GM23338 (cell line): ENCODE measurements around the gene MAN2A2. TPM values are rescaled to one million over a fixed set of nuclear protein-coding genes. Genes with fewer than 3 reads are reported as not detected.

Experiments used
- ATAC-seq: fragments of 200-7000 bp; cut with Tn5 transposase; 3 replicates; pipeline ENCODE4 v1.9.1; 2020
- DNase-seq: peaks from one replicate; pipeline ENCODE4 v3.0.0-alpha.2; 2015; ENCODE audit warnings: low spot score
- H2AFZ ChIP-seq: fragments of 200-600 bp; sonication (generic); 2 replicates; pipeline ENCODE4 v1.8.0; 2016; ENCODE audit warnings: antibody characterized with exemption, mild to moderate bottlenecking, moderate library complexity
- H3F3A ChIP-seq: fragments of 200-600 bp; sonication (generic); replicated peaks from 2 replicates; pipeline ENCODE4 v1.8.0; 2017; ENCODE audit warnings: antibody characterized with exemption, mixed run types, low read depth
- H3K27ac ChIP-seq: fragments of 200-600 bp; sonication (generic); 2 replicates; pipeline ENCODE4 v1.6.1; 2016; ENCODE audit warnings: low read depth
- H3K27me3 ChIP-seq: fragments of 200-600 bp; sonication (generic); 2 replicates; pipeline ENCODE4 v1.8.0; 2016; ENCODE audit warnings: mild to moderate bottlenecking, mixed run types, moderate library complexity; ENCODE audit not compliant: insufficient read depth
- H3K36me3 ChIP-seq: fragments of 200-600 bp; sonication (generic); 2 replicates; pipeline ENCODE4 v1.8.0; 2016; ENCODE audit warnings: mild to moderate bottlenecking; ENCODE audit not compliant: insufficient read depth
- H3K4me1 ChIP-seq: fragments of 200-600 bp; sonication (generic); 2 replicates; pipeline ENCODE4 v1.8.0; 2016; ENCODE audit warnings: mild to moderate bottlenecking, moderate library complexity; ENCODE audit not compliant: insufficient read depth
- H3K4me2 ChIP-seq: fragments of 200-600 bp; sonication (generic); 2 replicates; pipeline ENCODE4 v1.7.1; 2017; ENCODE audit warnings: mixed run types
- H3K4me3 ChIP-seq: fragments of 200-600 bp; sonication (generic); 2 replicates; pipeline ENCODE4 v1.6.1; 2016; ENCODE audit warnings: mixed run types
- H3K79me2 ChIP-seq: fragments of 200-600 bp; sonication (generic); replicated peaks from 2 replicates; pipeline ENCODE4 v1.8.0; 2017; ENCODE audit warnings: mild to moderate bottlenecking; ENCODE audit not compliant: insufficient read depth
- H3K9me2 ChIP-seq: fragments of 200-600 bp; sonication (generic); 2 replicates; pipeline ENCODE4 v1.8.0; 2017; ENCODE audit not compliant: insufficient read depth
- H4K20me1 ChIP-seq: fragments of 200-600 bp; sonication (generic); replicated peaks from 2 replicates; pipeline ENCODE4 v1.8.0; 2017; ENCODE audit warnings: mild to moderate bottlenecking; ENCODE audit not compliant: insufficient read depth
- H3K27ac Mint-ChIP-seq: 2 replicates; pipeline ENCODE4 v1.8.0; 2020; ENCODE audit warnings: inconsistent platforms, mild to moderate bottlenecking, moderate library complexity, mixed read lengths
- H3K27me3 Mint-ChIP-seq: 3 replicates; pipeline ENCODE4 v1.8.0; 2022; ENCODE audit warnings: low read depth, mild to moderate bottlenecking, moderate library complexity, mixed read lengths, inconsistent platforms; ENCODE audit not compliant: insufficient read depth, poor library complexity
- H3K36me3 Mint-ChIP-seq: 3 replicates; pipeline ENCODE4 v1.8.0; 2021; ENCODE audit warnings: low read depth, mild to moderate bottlenecking, inconsistent platforms, moderate library complexity, mixed read lengths
- H3K4me1 Mint-ChIP-seq: 3 replicates; pipeline ENCODE4 v1.8.0; 2020; ENCODE audit warnings: mild to moderate bottlenecking, inconsistent platforms, mixed read lengths
- H3K4me3 Mint-ChIP-seq: 3 replicates; pipeline ENCODE4 v1.8.0; 2021; ENCODE audit warnings: moderate library complexity, mild to moderate bottlenecking, inconsistent platforms, mixed read lengths
- H3K9me3 Mint-ChIP-seq: 3 replicates; pipeline ENCODE4 v1.8.0; 2020; ENCODE audit warnings: moderate library complexity, mild to moderate bottlenecking, inconsistent platforms, mixed read lengths
- CREB1 ChIP-seq: fragments of 250-450 bp; sonication (Bioruptor Pico); IDR thresholded peaks from 2 replicates; pipeline ENCODE4 v1.5.0; 2020; ENCODE audit warnings: low read depth, mild to moderate bottlenecking, moderate library complexity
- POLR2AphosphoS5 ChIP-seq: IDR thresholded peaks from 2 replicates; pipeline ENCODE4 v1.6.1; 2016; ENCODE audit warnings: antibody characterized with exemption, low read depth
- STAT1 ChIP-seq: IDR thresholded peaks from one replicate; pipeline ENCODE4 v1.6.1; 2016; ENCODE audit warnings: antibody characterized with exemption; ENCODE audit not compliant: unreplicated experiment
- ZNF114 ChIP-seq: fragments of 250-450 bp; sonication (Bioruptor Pico); IDR thresholded peaks from 2 replicates; pipeline ENCODE4 v1.5.0; 2020; ENCODE audit warnings: mild to moderate bottlenecking, moderate library complexity
- ZNF331 ChIP-seq: fragments of 250-450 bp; sonication (Bioruptor Pico); IDR thresholded peaks from 2 replicates; pipeline ENCODE4 v1.5.0; 2020; ENCODE audit warnings: low read depth, mild to moderate bottlenecking, moderate library complexity
- polyA plus RNA-seq: library from polyadenylated mRNA; unstranded; fragments of >200 nt; fragmentation: Nextera tagmentation; extraction: Ambion mirVana; gene quantifications from 2 replicates; pipeline ENCODE4 v1.2.1, GENCODE V29; 2016
- total RNA-seq: library from RNA; depleted of rRNA; stranded (reverse); fragments of >200 nt; shearing (Covaris generic); gene quantifications from 2 replicates; pipeline ENCODE4 v1.2.3, GENCODE V29; 2014
- TF ChIP-seq, protein P1 (sequence below): fragments of 250-450 bp; sonication (Bioruptor Pico); IDR thresholded peaks from 2 replicates; pipeline ENCODE4 v1.5.0; 2020; ENCODE audit warnings: mild to moderate bottlenecking, moderate library complexity
- TF ChIP-seq, protein P2 (sequence below): IDR thresholded peaks from one replicate; pipeline ENCODE4 v1.6.1; 2018; ENCODE audit warnings: antibody characterized with exemption; ENCODE audit not compliant: unreplicated experiment
- TF ChIP-seq, protein P3 (sequence below): IDR thresholded peaks from 2 replicates; pipeline ENCODE4 v1.6.1; 2016; ENCODE audit warnings: antibody characterized with exemption

MAN2A2 gene
- total and polyA plus RNA-seq, 2 experiments from 2014 or later = 8.2 to 17.1 TPM

DNA sequence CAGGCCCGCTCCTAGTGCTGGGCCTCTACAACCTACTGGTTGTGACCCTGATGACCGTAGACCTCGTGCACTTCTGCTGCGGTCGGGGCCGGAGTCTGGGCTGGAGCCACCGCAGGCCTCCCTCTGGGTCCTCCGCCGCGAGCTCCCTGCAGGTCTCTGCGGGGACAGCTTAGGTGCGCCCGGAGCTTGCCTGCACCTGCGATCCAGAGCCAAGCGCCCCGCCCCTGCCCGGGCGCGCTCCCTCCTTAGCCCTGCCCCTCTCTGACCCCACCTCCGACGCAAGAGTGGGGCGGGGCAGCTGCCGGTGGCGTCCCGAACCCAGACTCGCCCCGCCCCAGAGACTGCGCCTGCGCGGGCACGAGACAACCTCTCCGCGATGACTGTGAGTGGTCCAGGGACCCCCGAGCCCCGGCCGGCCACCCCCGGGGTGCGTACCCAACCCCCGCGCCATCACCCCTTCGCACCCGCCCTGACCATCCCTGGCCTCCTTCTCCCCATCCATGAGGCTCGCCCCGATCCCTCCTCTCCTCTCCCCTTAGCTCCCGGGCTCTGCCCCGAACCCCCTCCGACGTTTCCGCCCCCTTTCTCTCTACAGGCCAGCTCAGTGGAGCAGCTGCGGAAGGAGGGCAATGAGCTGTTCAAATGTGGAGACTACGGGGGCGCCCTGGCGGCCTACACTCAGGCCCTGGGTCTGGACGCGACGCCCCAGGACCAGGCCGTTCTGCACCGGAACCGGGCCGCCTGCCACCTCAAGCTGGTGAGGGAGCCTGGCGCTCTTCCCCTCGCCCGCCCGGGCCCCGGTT, 32.0 kb downstream of the MAN2A2 start, which contains the start of gene UNC45A:
TSS of gene UNC45A (plus strand) at position 337 of the 803 bp plus-strand sequence. CDS start at position 377, 40 bp downstream.
- H3K36me3 Mint-ChIP-seq = peaks cover 19% of the 10 kb centered on the region
- TF ChIP-seq STAT1 = no peak
- TF ChIP-seq, protein P1, sequence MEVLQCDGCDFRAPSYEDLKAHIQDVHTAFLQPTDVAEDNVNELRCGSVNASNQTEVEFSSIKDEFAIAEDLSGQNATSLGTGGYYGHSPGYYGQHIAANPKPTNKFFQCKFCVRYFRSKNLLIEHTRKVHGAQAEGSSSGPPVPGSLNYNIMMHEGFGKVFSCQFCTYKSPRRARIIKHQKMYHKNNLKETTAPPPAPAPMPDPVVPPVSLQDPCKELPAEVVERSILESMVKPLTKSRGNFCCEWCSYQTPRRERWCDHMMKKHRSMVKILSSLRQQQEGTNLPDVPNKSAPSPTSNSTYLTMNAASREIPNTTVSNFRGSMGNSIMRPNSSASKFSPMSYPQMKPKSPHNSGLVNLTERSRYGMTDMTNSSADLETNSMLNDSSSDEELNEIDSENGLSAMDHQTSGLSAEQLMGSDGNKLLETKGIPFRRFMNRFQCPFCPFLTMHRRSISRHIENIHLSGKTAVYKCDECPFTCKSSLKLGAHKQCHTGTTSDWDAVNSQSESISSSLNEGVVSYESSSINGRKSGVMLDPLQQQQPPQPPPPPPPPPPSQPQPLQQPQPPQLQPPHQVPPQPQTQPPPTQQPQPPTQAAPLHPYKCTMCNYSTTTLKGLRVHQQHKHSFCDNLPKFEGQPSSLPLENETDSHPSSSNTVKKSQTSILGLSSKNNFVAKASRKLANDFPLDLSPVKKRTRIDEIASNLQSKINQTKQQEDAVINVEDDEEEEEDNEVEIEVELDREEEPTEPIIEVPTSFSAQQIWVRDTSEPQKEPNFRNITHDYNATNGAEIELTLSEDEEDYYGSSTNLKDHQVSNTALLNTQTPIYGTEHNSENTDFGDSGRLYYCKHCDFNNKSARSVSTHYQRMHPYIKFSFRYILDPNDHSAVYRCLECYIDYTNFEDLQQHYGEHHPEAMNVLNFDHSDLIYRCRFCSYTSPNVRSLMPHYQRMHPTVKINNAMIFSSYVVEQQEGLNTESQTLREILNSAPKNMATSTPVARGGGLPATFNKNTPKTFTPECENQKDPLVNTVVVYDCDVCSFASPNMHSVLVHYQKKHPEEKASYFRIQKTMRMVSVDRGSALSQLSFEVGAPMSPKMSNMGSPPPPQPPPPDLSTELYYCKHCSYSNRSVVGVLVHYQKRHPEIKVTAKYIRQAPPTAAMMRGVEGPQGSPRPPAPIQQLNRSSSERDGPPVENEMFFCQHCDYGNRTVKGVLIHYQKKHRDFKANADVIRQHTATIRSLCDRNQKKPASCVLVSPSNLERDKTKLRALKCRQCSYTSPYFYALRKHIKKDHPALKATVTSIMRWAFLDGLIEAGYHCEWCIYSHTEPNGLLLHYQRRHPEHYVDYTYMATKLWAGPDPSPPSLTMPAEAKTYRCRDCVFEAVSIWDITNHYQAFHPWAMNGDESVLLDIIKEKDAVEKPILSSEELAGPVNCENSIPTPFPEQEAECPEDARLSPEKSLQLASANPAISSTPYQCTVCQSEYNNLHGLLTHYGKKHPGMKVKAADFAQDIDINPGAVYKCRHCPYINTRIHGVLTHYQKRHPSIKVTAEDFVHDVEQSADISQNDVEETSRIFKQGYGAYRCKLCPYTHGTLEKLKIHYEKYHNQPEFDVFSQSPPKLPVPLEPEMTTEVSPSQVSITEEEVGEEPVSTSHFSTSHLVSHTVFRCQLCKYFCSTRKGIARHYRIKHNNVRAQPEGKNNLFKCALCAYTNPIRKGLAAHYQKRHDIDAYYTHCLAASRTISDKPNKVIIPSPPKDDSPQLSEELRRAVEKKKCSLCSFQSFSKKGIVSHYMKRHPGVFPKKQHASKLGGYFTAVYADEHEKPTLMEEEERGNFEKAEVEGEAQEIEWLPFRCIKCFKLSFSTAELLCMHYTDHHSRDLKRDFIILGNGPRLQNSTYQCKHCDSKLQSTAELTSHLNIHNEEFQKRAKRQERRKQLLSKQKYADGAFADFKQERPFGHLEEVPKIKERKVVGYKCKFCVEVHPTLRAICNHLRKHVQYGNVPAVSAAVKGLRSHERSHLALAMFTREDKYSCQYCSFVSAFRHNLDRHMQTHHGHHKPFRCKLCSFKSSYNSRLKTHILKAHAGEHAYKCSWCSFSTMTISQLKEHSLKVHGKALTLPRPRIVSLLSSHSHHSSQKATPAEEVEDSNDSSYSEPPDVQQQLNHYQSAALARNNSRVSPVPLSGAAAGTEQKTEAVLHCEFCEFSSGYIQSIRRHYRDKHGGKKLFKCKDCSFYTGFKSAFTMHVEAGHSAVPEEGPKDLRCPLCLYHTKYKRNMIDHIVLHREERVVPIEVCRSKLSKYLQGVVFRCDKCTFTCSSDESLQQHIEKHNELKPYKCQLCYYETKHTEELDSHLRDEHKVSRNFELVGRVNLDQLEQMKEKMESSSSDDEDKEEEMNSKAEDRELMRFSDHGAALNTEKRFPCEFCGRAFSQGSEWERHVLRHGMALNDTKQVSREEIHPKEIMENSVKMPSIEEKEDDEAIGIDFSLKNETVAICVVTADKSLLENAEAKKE (CRISPR knock-in tag) = no peak
- no peak for TF ChIP-seq ZNF114 (CRISPR knock-in tag)
- TF ChIP-seq POLR2AphosphoS5 = peak; percentile 92
- TF ChIP-seq, protein P2, sequence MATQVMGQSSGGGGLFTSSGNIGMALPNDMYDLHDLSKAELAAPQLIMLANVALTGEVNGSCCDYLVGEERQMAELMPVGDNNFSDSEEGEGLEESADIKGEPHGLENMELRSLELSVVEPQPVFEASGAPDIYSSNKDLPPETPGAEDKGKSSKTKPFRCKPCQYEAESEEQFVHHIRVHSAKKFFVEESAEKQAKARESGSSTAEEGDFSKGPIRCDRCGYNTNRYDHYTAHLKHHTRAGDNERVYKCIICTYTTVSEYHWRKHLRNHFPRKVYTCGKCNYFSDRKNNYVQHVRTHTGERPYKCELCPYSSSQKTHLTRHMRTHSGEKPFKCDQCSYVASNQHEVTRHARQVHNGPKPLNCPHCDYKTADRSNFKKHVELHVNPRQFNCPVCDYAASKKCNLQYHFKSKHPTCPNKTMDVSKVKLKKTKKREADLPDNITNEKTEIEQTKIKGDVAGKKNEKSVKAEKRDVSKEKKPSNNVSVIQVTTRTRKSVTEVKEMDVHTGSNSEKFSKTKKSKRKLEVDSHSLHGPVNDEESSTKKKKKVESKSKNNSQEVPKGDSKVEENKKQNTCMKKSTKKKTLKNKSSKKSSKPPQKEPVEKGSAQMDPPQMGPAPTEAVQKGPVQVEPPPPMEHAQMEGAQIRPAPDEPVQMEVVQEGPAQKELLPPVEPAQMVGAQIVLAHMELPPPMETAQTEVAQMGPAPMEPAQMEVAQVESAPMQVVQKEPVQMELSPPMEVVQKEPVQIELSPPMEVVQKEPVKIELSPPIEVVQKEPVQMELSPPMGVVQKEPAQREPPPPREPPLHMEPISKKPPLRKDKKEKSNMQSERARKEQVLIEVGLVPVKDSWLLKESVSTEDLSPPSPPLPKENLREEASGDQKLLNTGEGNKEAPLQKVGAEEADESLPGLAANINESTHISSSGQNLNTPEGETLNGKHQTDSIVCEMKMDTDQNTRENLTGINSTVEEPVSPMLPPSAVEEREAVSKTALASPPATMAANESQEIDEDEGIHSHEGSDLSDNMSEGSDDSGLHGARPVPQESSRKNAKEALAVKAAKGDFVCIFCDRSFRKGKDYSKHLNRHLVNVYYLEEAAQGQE = no peak
- peak; percentile 53 for TF ChIP-seq CREB1 (CRISPR knock-in tag)
- TF ChIP-seq, protein P3, sequence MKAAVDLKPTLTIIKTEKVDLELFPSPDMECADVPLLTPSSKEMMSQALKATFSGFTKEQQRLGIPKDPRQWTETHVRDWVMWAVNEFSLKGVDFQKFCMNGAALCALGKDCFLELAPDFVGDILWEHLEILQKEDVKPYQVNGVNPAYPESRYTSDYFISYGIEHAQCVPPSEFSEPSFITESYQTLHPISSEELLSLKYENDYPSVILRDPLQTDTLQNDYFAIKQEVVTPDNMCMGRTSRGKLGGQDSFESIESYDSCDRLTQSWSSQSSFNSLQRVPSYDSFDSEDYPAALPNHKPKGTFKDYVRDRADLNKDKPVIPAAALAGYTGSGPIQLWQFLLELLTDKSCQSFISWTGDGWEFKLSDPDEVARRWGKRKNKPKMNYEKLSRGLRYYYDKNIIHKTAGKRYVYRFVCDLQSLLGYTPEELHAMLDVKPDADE = no peak
- no peak for TF ChIP-seq ZNF331
- H3K36me3 ChIP-seq = peaks cover 14% of the 10 kb centered on the region; the same call in 1 of the 2 replicates
- H3K9me2 ChIP-seq = no peaks in the 10 kb centered on the region
- DNase-seq (peak; percentile 97), ATAC-seq (peak; percentile 81)
- peak within 1 kb of the TSS; percentile 90 for H3K4me3 ChIP-seq
- H3K4me2 ChIP-seq = peak within 1 kb of the TSS; percentile 100
- peak within 1 kb of the TSS; percentile 84 for H3K4me3 Mint-ChIP-seq
- H3K27me3 Mint-ChIP-seq = peaks cover 18% of the 10 kb centered on the region
- H3K79me2 ChIP-seq = no peaks in the 10 kb centered on the region; the same call in 1 of the 2 replicates
- 0 out of 2 replicates have a peak within 1 kb of the TSS, but pooled peaks have one; percentile 42 for H3K27ac Mint-ChIP-seq
- H3K27me3 ChIP-seq = peaks cover 10% of the 10 kb centered on the region; the same call in 1 of the 2 replicates
- H3F3A ChIP-seq = peaks cover 6% of the 10 kb centered on the region; the same call in 1 of the 2 replicates
- no peak within 1 kb of the TSS for H3K27ac ChIP-seq
- H2AFZ ChIP-seq = peak within 1 kb of the TSS; percentile 98
- H3K9me3 Mint-ChIP-seq = no peaks in the 10 kb centered on the region
- H3K4me1 ChIP-seq = peaks cover 23% of the 10 kb centered on the region
- peaks cover 29% of the 10 kb centered on the region for H3K4me1 Mint-ChIP-seq
- H4K20me1 ChIP-seq = no peaks in the 10 kb centered on the region; the same call in 1 of the 2 replicates
